GM21367 (cell line): ENCODE measurements around the gene NDST1.

ENCODE experiments used
- ATAC-seq: cut with Tn5 transposase; IDR thresholded peaks from one replicate; pipeline ENCODE4 v1.9.1; 2021; ENCODE audit not compliant: unreplicated experiment

Gene NDST1

GRCh38 chr5:150561571-150562275 lies 53.8 kb downstream of the NDST1 start:
- ATAC-seq = no peak

- ATAC-seq = no peak
Measured at GRCh38 chr5:150562832-150563231, 54.9 kb downstream of the NDST1 start.

GRCh38 chr5:150565868-150566267 lies 57.9 kb downstream of the NDST1 start:
- ATAC-seq = no peak

GRCh38 chr5:150567031-150567717 lies 59.2 kb downstream of the NDST1 start:
- no peak for ATAC-seq

- ATAC-seq = no peak
Measured at GRCh38 chr5:150568663-150569062, 60.7 kb downstream of the NDST1 start.

- no peak for ATAC-seq
Measured at GRCh38 chr5:150570333-150570732, 62.4 kb downstream of the NDST1 start.

GRCh38 chr5:150571836-150572235 lies 63.9 kb downstream of the NDST1 start:
- ATAC-seq = no peak

- no peak for ATAC-seq
Measured at GRCh38 chr5:150573216-150573615, 65.3 kb downstream of the NDST1 start.

- ATAC-seq = no peak
Measured at GRCh38 chr5:150573867-150574817, 66.2 kb downstream of the NDST1 start.

- ATAC-seq = no peak
Measured at GRCh38 chr5:150574818-150575547, 67.1 kb downstream of the NDST1 start.

- ATAC-seq = no peak
Measured at GRCh38 chr5:150575745-150576448, 68.0 kb downstream of the NDST1 start.

GRCh38 chr5:150576449-150576949 lies 68.6 kb downstream of the NDST1 start:
- ATAC-seq = no peak

- ATAC-seq = no peak
Measured at GRCh38 chr5:150577378-150578139, 69.6 kb downstream of the NDST1 start.

- no peak for ATAC-seq
Measured at GRCh38 chr5:150578781-150579461, 71.0 kb downstream of the NDST1 start.

- no peak for ATAC-seq
Measured at GRCh38 chr5:150579462-150580400, 71.8 kb downstream of the NDST1 start.

- ATAC-seq = no peak
Measured at GRCh38 chr5:150580917-150581316, 73.0 kb downstream of the NDST1 start.

- no peak for ATAC-seq
Measured at GRCh38 chr5:150582241-150583109, 74.5 kb downstream of the NDST1 start.
